NCI-H2227 (cell line): Measurements from ENCODE around the gene OGG1.
"Not testable (repeated sequence)": the region's sequence is repeated elsewhere in the genome, so short reads cannot be mapped to it uniquely, and the experiment has no call there.

Source experiments
- DNase-seq: peaks from one replicate; lab custom pipeline; 2025; ENCODE audit not compliant: unreplicated experiment; lab: John Stamatoyannopoulos, UW

OGG1 gene

DNA sequence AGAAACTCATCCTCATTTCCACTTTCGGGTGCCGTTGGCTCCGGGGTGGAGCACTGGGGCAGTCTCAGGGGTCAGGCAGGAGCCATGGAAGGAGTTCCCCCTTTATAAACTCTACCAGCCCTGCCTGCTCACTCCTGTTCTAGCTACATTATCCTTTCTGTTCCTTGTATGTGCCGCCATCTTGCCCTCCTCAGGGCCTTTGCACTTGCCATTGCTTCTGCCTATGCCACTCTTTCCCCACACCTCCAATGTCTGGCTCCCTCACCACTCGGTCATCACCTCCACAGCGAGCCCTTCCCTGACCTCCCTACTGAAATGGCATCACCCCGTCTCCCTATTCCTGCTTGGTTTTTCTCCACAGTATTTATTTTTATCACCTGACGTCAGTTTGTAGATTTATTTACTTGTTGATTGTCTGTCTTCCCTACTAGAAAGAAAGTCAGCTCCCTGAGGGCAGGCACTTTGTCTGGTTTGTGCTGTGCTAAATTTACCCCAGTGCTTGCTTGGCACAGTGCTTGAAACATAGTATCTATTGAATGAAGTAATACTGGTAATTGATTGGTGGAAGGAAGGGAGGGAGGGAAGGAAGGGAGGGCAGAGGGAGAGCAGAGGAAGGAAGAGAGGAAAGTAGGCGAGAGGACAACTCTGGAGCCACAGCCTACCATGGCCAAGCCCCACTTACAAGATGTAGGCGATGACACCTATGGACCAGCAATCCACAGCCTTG lies 11.2 kb downstream of the OGG1 start:
- no peak for DNase-seq

DNA sequence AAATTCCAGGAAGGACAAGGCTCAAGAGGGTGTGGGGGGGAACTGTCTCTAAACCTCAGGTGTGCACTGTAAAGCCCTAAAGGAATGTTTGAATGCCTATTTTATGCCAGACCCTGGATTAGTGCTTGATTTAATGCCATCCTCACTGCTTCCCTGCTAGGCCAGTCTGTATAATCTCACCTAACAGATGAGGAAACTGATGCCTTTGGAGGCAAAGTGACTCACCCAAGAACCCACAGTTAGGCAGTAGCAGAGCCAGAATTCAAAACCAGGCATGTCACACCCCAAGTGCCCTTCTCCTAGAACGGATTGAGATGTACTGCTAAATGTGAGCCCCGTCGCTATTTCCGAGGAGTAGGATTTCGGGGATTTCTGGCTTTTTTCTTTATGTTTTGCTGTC lies 12.2 kb downstream of the OGG1 start:
- DNase-seq, result no peak

GRCh38 chr3:9762871-9763270 lies 13.1 kb downstream of the OGG1 start:
- no peak for DNase-seq

DNA sequence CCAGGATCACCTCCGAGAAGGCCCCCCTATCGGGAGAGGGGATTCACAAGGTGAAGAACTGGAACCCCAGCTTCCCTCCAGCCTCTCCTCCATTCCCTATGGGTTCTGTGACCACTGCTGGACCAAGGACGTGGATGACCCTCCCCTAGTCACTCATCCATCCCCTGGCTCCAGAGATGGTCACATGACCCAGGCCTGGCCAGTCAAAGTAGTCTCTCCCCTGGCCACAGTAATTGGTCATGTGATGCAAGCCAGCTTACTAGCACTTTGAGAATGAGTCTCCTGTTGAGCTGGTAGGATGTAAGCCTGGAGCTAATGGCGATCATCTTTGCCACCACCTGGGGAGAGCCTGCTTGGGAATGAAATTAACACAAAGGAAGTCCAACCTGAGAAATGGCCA lies 16.1 kb downstream of the OGG1 start:
- DNase-seq, result no peak

DNA sequence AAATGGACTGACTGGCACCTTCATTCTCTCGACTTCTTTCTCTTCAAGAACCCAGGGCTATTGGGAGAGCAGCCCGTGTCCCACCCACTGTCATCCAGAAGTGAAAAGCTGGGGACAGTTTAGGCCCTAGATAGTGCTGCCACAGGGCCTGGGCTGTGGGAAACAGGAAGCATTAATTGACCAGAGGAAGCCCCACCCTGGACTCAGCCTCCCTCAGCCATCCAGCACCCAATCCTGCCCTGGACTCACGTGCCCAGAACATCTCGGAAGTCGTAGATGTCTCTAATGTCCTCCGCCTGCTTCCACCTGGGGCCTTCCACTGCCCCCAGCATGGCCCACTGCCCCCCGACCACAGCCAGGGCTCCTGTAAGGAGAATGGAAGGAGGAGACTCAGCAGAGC lies 17.7 kb downstream of the OGG1 start:
- DNase-seq, result no peak

- DNase-seq, result no peak
Measured at GRCh38 chr3:9768141-9768775, 18.5 kb downstream of the OGG1 start.

- DNase-seq, result no peak
Measured at GRCh38 chr3:9769012-9769411, 19.3 kb downstream of the OGG1 start.

DNA sequence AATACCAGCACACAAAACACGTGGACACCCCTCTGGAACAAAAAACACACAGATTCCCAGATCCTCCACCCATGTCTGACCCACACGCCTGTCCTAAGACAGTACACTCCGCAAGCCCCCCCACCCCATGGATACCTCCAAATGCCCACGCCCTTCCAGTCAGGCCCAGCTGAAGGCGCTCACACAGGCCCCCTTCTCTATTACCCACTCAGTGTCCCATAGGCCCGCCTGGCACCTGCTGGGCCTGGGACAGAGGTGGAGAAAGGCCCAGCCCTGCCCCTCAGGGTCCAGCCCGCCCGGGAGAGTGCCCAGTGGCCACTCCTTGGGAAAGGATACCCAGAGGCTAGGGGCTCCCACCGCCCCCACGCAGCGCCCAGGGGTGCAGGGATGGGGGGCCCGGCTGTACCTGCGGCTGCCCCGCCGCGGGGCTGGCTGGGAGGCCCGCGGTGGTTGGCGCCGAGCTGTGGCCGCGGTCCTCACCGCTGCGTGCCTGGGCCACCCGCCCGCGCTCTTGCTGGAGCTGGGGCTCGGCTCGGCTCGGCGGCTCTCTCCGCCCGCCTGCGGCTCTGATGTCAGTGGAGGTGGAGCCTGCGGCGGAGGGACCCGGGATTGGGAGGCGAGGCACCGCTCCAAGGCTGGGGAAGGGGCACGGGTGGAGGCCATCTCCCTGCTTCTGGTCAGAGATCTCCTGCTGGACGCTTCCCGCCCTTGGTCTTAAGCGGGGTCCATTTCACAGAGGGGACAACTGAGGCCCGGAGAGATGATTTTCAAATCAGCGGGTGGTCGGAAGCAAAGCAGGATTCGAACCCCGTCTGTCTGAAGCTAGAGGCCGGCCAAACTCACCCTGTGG lies 19.9 kb downstream of the OGG1 start, which contains the start of gene CAMK1:
CAMK1 (minus strand) TSS at position 522 of the 850 bp plus-strand sequence. CDS start 2,198 bp downstream, outside the sequence.
- DNase-seq, result peak; percentile 81

DNA sequence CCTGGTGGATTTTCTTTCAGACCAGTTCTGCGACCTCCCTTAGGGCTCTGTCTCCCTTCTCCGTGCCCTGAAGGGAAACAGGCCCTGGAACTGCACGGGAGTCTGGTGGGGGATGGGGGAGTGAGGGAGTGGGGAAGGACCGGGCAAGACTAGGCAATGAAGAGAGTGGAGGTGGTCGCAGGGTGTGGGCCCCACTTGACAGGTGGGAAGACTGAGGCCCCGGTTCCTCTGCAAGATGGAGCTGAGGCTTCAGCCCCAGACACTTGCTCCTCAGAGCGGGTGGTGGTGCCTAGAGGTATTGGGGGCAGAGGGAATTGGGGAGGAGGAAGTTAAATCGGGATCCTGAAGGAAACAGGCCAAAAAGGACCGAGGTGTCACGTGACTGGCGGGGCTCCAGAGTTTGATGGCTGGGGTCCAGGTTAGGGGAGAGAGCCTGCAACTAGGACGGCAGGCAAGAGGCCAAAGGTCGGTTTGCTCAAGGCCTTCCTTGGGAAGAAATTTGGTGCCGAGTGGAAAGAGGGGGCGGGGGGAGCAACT lies 20.6 kb downstream of the OGG1 start:
- no peak for DNase-seq

DNA sequence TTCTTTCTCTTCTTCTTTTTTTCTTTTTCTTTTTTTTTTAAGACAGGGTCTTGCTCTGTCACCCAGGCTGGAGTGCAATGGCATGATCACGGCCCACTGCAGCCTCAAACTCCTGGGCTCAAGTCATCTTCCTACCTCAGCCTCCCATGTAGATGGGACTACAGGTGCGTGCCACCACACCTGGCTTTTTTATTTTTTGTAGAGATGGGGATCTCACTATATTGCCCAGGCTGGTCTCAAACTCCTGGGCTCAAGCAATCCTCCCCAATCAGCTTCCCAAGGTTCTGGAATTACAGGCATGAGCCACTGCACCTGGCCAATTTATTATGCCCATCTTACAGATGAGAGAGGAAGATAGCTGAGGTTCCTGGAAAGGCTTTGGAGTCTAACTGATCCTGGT lies 21.3 kb downstream of the OGG1 start:
- DNase-seq, result not testable (repeated sequence)

- no peak for DNase-seq
Measured at GRCh38 chr3:9776896-9777693, 27.3 kb downstream of the OGG1 start.

DNA sequence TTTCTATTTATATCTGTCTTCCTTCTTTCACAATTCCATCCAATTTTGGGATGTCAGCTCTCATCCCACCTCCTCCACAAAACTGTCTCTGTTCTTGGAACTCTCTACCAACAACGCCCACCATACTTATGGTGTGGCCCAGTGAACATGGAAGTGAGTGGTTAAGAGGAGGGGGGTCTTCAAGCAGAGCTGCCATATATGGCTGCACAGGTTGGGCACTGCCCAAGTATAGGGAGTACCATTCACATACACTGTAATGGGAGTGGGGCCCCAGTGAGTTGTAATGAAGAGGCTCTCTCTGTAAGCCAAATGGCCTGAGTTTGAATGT lies 27.9 kb downstream of the OGG1 start:
- no peak for DNase-seq

- DNase-seq, result no peak
Measured at GRCh38 chr3:9778143-9779074, 28.7 kb downstream of the OGG1 start.

- no peak for DNase-seq
Measured at GRCh38 chr3:9779075-9779593, 29.4 kb downstream of the OGG1 start.

DNA sequence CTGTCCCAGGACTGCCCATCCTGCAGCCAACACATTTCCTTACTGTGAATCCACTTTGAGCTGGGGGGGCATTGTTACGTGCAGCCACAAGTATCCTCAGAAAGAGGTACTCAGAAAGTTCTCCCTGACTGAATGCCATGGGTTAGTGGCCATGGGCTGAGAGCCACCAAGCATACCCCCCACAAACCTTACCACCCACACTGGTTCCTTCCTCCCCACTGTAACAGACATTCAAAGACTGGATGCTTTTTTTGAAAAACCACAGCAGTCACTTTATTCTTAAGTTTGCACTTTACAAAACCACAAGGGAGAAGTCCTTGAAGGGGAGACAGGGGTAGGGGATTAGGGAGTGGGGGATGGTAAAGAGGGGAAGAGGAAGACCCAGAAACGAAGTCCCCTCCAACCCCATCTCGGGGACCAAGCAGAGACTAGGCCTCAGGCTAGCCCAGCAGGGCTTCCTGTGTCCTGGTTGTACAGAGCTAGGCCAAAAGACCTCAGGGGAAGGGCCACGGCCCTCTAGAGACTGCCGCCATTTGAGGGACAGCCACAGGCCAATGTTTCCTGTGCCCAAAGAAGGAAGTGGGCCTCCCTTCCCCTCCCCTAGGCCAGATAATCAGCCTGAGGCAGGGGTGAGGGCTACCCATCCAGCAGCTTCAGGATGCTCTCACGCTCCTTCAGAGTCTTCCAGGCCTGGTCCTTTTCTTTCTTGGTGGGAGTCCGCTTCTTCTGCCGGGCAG lies 30.1 kb downstream of the OGG1 start:
- no peak for DNase-seq

DNA sequence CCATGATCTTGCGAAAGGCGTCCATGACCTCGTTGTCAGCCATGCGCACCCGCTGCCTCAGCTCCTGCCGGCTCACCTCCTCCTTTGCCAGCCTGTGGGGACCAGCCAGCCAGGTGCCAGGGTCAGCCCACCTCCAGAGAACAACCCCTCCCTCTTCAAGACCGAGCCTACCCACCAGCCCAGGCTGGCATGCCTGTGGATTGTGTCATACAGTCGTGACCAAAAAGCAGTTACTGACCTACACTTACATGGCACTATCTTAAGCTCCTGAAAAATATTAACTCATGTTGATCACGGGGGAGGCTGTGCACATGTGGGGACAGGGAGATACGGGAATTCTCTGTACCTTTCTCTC lies 30.7 kb downstream of the OGG1 start:
- no peak for DNase-seq

GRCh38 chr3:9780910-9781309 lies 31.2 kb downstream of the OGG1 start:
- no peak for DNase-seq

DNA sequence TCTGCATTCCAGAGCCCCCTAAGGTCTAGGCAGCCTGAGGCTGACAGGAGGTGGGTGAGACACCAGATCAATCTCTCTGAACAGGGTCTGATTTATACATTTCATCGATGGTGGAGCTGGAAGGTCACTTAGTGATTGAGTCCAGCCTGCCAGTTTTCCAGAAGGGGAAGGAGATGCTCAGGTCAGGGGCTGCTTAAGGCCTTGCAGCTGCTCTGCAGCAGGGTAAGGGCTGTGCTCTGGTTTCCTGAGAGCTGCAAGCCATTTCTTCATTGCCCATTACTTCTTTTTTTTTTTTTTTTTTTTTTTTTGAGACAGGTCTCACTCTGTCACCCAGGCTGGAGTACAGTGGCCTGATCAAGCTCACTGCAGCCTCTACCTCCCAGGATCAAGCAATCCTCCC lies 31.8 kb downstream of the OGG1 start:
- no peak for DNase-seq

GRCh38 chr3:9781978-9782603 lies 32.3 kb downstream of the OGG1 start:
- DNase-seq, result no peak
